Keratinocyte (primary cell): Measurements from ENCODE around the gene C9orf85. TPM values are rescaled to one million over a fixed set of nuclear protein-coding genes. Genes with fewer than 3 reads are reported as not detected.
A peak's percentile ranks its signal among the peaks of the same experiment; 100 is the strongest.

Source experiments
- DNase-seq: peaks from one replicate; pipeline ENCODE4 v3.0.0-alpha.2; 2011; ENCODE audit warnings: low read depth, missing footprints, low spot score
- FAIRE-seq: peaks from 2 replicates; lab custom pipeline; 2011; peaks lifted over from hg19 to GRCh38; lab: Jason Lieb, UNC
- H2AFZ ChIP-seq: 2 replicates; pipeline ENCODE4 v1.6.0; 2012; ENCODE audit warnings: low read length, control low read depth, inconsistent platforms; ENCODE audit not compliant: control insufficient read depth
- H3K27ac ChIP-seq: 2 replicates; pipeline ENCODE4 v1.5.1; 2011; ENCODE audit warnings: low read length; ENCODE audit not compliant: control insufficient read depth, insufficient read depth
- H3K27me3 ChIP-seq: 3 replicates; pipeline ENCODE4 v1.6.0; 2011; ENCODE audit warnings: low read length; ENCODE audit not compliant: control insufficient read depth, insufficient read depth; ENCODE audit errors: extremely low read depth
- H3K36me3 ChIP-seq, 2 experiments: 2 replicates in 1 of 2; 3 replicates in 1 of 2; pipeline ENCODE4 v1.5.1; 2011; ENCODE audit warnings: low read length in 2 of 2, mild to moderate bottlenecking in 1 of 2; ENCODE audit not compliant: control insufficient read depth in 2 of 2, insufficient read depth in 2 of 2; ENCODE audit errors: extremely low read depth in 1 of 2
- H3K4me1 ChIP-seq: 3 replicates; pipeline ENCODE4 v1.5.1; 2011; ENCODE audit warnings: low read length; ENCODE audit not compliant: control insufficient read depth, insufficient read depth; ENCODE audit errors: extremely low read depth
- H3K4me2 ChIP-seq: 3 replicates; pipeline ENCODE4 v1.6.0; 2011; ENCODE audit warnings: low read depth, low read length; ENCODE audit not compliant: control insufficient read depth, insufficient read depth; ENCODE audit errors: extremely low read depth
- H3K4me3 ChIP-seq, 3 experiments: fragments of 200-600 bp in 1 of 3; sonication (generic) in 1 of 3; 2 replicates in 2 of 3; 3 replicates in 1 of 3; pipeline ENCODE4 v1.5.1; 2011 to 2016; ENCODE audit warnings: low read length in 3 of 3, mild to moderate bottlenecking in 3 of 3, control low read depth in 2 of 3, inconsistent platforms in 1 of 3, low read depth in 1 of 3, mixed read lengths in 1 of 3, mixed run types in 1 of 3, moderate library complexity in 1 of 3; ENCODE audit not compliant: control insufficient read depth in 2 of 3, insufficient read depth in 2 of 3; ENCODE audit errors: extremely low read depth in 1 of 3
- H3K79me2 ChIP-seq: 2 replicates; pipeline ENCODE4 v1.6.0; 2012; ENCODE audit warnings: low read length; ENCODE audit not compliant: control insufficient read depth, insufficient read depth
- H3K9ac ChIP-seq: 3 replicates; pipeline ENCODE4 v1.6.0; 2011; ENCODE audit warnings: low read length; ENCODE audit not compliant: control insufficient read depth, insufficient read depth; ENCODE audit errors: extremely low read depth
- H3K9me1 ChIP-seq: 3 replicates; pipeline ENCODE4 v1.6.0; 2011; ENCODE audit warnings: low read length; ENCODE audit not compliant: control insufficient read depth, insufficient read depth; ENCODE audit errors: extremely low read depth
- H3K9me3 ChIP-seq: 2 replicates; pipeline ENCODE4 v1.5.1; 2012; ENCODE audit warnings: low read depth, low read length; ENCODE audit not compliant: control insufficient read depth
- H4K20me1 ChIP-seq: 3 replicates; pipeline ENCODE4 v1.6.0; 2011; ENCODE audit warnings: low read length; ENCODE audit not compliant: control insufficient read depth, insufficient read depth; ENCODE audit errors: extremely low read depth
- CTCF ChIP-seq, 3 experiments: IDR thresholded peaks in 1 of 3; conservative IDR thresholded peaks in 1 of 3; optimal IDR thresholded peaks in 1 of 3; 2 replicates in 2 of 3; 3 replicates in 1 of 3; pipeline versions ENCODE3 to v1.5.1; 2011; ENCODE audit warnings: low read length in 3 of 3, mild to moderate bottlenecking in 3 of 3, moderate library complexity in 2 of 3, control low read depth in 1 of 3, inconsistent platforms in 1 of 3; ENCODE audit not compliant: insufficient read depth in 2 of 3; ENCODE audit errors: extremely low read depth in 1 of 3
- EZH2 ChIP-seq: IDR thresholded peaks from one replicate; pipeline ENCODE4 v1.6.1; 2012; ENCODE audit warnings: inconsistent platforms, mild to moderate bottlenecking, low read length, moderate library complexity
- dilution Hi-C: fragments of 300-500 bp; cut with MboI; formaldehyde crosslinking; loops from one replicate; pipeline ENCODE4 v1.7.0; 2020; ENCODE audit warnings: low sequenced_read_pairs; ENCODE audit not compliant: extremely low pct_ligation_motif_present
- polyA plus RNA-seq, 5 experiments: library from polyadenylated mRNA; depleted of rRNA in 3 of 5; stranded (reverse) in 3 of 5; stranded (forward) in 1 of 5; unstranded in 1 of 5; fragments of >200 nt; gene quantifications; 1 replicate in 1 of 5; 2 replicates in 3 of 5; 3 replicates in 1 of 5; pipeline versions ENCODE4 v1.2.1 to v1.2.3, GENCODE V29; 2011 to 2012; ENCODE audit warnings: missing spikeins in 2 of 5, low read depth in 1 of 5, low replicate concordance in 1 of 5

The C9orf85 gene
- polyA plus RNA-seq, 1 donor (not counting 4 experiments of a cell fraction or from before 2014, with no cell fraction given), result 18.2 TPM

- H2AFZ ChIP-seq, result no peak overlapping the region
- no peaks in the 10 kb centered on the region for H3K79me2 ChIP-seq
- no peaks in the 10 kb centered on the region for H4K20me1 ChIP-seq
- H3K36me3 ChIP-seq, result no peaks in the 10 kb centered on the region
- no peaks in the 10 kb centered on the region for H3K9me1 ChIP-seq
- peak overlapping the region; percentile 7 for H3K4me2 ChIP-seq
- no peak for FAIRE-seq
- H3K4me3 ChIP-seq, result no peak overlapping the region
- H3K4me1 ChIP-seq, result peaks cover 8% of the 10 kb centered on the region
- H3K27ac ChIP-seq, result no peak overlapping the region
- H3K9ac ChIP-seq, result no peak overlapping the region
- H3K27me3 ChIP-seq, result no peaks in the 10 kb centered on the region
- TF ChIP-seq EZH2, result no peak
- TF ChIP-seq CTCF (optimal IDR thresholded peaks at IDR 0.05 in 1 of 3, IDR thresholded peaks at IDR 0.05 in 1 of 3, conservative IDR thresholded peaks at IDR 0.05 in 1 of 3; ENCODE audit: extremely low read depth in 1 of 3, insufficient read depth in 2 of 3, low read length in 3 of 3), result no peak
- dilution Hi-C loops, result no loop called here
- no peak for DNase-seq
- H3K9me3 ChIP-seq, result no peaks in the 10 kb centered on the region
Measured at GRCh38 chr9:72012646-72013045, 101.2 kb downstream of the C9orf85 start.

GRCh38 chr9:72013292-72013760 is 101.9 kb downstream of the C9orf85 start:
- Histone ChIP-seq H2AFZ (peak overlapping the region; percentile 74), H3K27ac (no peak overlapping the region), H3K9me3 (no peaks in the 10 kb centered on the region), H3K79me2 (no peaks in the 10 kb centered on the region), H3K4me2 (peak overlapping the region; percentile 7), H3K4me1 (peaks cover 8% of the 10 kb centered on the region), H3K27me3 (no peaks in the 10 kb centered on the region), H3K9me1 (no peaks in the 10 kb centered on the region), H3K4me3 (no peak overlapping the region), H3K36me3 (no peaks in the 10 kb centered on the region), H3K9ac (no peak overlapping the region), H4K20me1 (no peaks in the 10 kb centered on the region)
- dilution Hi-C loops, result no loop called here
- TF ChIP-seq CTCF (optimal IDR thresholded peaks at IDR 0.05 in 1 of 3, IDR thresholded peaks at IDR 0.05 in 1 of 3, conservative IDR thresholded peaks at IDR 0.05 in 1 of 3; ENCODE audit: extremely low read depth in 1 of 3, insufficient read depth in 2 of 3, low read length in 3 of 3) (no peak), EZH2 (no peak)
- no peak for DNase-seq
- FAIRE-seq, result peak; percentile 43
